ENCODE results near the gene ERP44. TPM values are rescaled to one million over a fixed set of nuclear protein-coding genes. Genes with fewer than 3 reads are reported as not detected.

Gene ERP44
- total RNA-seq, 1 donor from 2014 or later: 27.0 TPM

- Histone ChIP-seq H3K27me3 (ENCODE audit: insufficient read depth, low read length) (no peaks in the 10 kb centered on the region), H3K4me2 (ENCODE audit: low read length) (no peak overlapping the region), H3K36me3 (ENCODE audit: insufficient read depth, low read length) (peaks cover 15% of the 10 kb centered on the region), H3K4me1 (ENCODE audit: insufficient read depth, low read length) (peaks cover 13% of the 10 kb centered on the region), H4K20me1 (ENCODE audit: insufficient read depth, low read length) (no peaks in the 10 kb centered on the region), H3K9ac (ENCODE audit: low read length) (peak overlapping the region; percentile 26), H3K4me3 (ENCODE audit: insufficient read depth, low read depth, low read length) (no peak overlapping the region), H3K79me2 (ENCODE audit: insufficient read depth, low read length) (peaks cover 8% of the 10 kb centered on the region), H3K27ac (ENCODE audit: low read depth, low read length) (peak overlapping the region; percentile 58), H2AFZ (ENCODE audit: low read depth, low read length) (no peak overlapping the region), H3K9me3 (ENCODE audit: insufficient read depth, low read depth, low read length) (no peaks in the 10 kb centered on the region)
- TF ChIP-seq CTCF (IDR thresholded peaks at IDR 0.05; ENCODE audit: insufficient read depth, low read depth, low read length): no peak
- Mint-ChIP-seq H3K4me1 (ENCODE audit: low read depth, unreplicated experiment) (peaks cover 7% of the 10 kb centered on the region), H3K9me3 (ENCODE audit: unreplicated experiment) (no peaks in the 10 kb centered on the region), H3K27ac (ENCODE audit: unreplicated experiment) (no peak overlapping the region), H3K4me3 (ENCODE audit: unreplicated experiment) (no peak overlapping the region), H3K36me3 (ENCODE audit: low read depth, unreplicated experiment) (peaks cover 4% of the 10 kb centered on the region), H3K27me3 (ENCODE audit: low read depth, unreplicated experiment) (no peaks in the 10 kb centered on the region)
- DNase-seq (ENCODE audit: low read depth) (peak; percentile 75), FAIRE-seq (peak; percentile 23)
Measured at GRCh38 chr9:100104314-100104713, 5.5 kb upstream of the ERP44 start.

DNA sequence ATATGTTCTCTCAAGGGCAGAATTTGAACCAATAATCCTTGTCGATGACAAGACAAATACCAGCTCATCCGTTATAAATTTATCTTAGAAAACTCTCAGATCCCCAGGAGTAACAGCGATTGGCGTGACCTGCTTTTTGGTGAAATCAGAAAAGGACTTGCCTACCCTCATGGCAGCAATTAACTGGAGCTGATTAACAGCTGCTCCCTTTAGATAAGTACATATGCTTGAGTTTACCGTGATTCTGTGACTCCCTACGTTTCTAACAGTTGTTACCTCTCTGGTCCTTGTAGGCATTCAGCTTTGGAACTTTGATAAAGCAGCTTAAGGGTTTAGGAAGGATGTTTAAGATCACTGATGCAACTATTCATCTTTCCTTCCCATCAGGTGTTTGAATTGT lies 2.8 kb upstream of the ERP44 start:
- FAIRE-seq: no peak
- Histone ChIP-seq H3K4me3 (ENCODE audit: insufficient read depth, low read depth, low read length) (no peak overlapping the region), H2AFZ (ENCODE audit: low read depth, low read length) (no peak overlapping the region), H3K27ac (ENCODE audit: low read depth, low read length) (no peak overlapping the region), H3K9ac (ENCODE audit: low read length) (no peak overlapping the region), H3K27me3 (ENCODE audit: insufficient read depth, low read length) (no peaks in the 10 kb centered on the region), H3K9me3 (ENCODE audit: insufficient read depth, low read depth, low read length) (no peaks in the 10 kb centered on the region), H3K4me1 (ENCODE audit: insufficient read depth, low read length) (peaks cover 21% of the 10 kb centered on the region), H4K20me1 (ENCODE audit: insufficient read depth, low read length) (peaks cover 17% of the 10 kb centered on the region), H3K36me3 (ENCODE audit: insufficient read depth, low read length) (peaks cover 11% of the 10 kb centered on the region), H3K79me2 (ENCODE audit: insufficient read depth, low read length) (peaks cover 29% of the 10 kb centered on the region), H3K4me2 (ENCODE audit: low read length) (no peak overlapping the region)
- H3K4me1 Mint-ChIP-seq (ENCODE audit: low read depth, unreplicated experiment): peaks cover 9% of the 10 kb centered on the region
- H3K27me3 Mint-ChIP-seq (ENCODE audit: low read depth, unreplicated experiment): no peaks in the 10 kb centered on the region
- TF ChIP-seq EZH2 (IDR thresholded peaks at IDR 0.05; ENCODE audit: insufficient read depth, low read length): no peak
- TF ChIP-seq CTCF (IDR thresholded peaks at IDR 0.05; ENCODE audit: insufficient read depth, low read depth, low read length): no peak
- H3K9me3 Mint-ChIP-seq (ENCODE audit: unreplicated experiment): no peaks in the 10 kb centered on the region
- no peak overlapping the region for H3K27ac Mint-ChIP-seq (ENCODE audit: unreplicated experiment)
- DNase-seq (ENCODE audit: low read depth): no peak
- H3K36me3 Mint-ChIP-seq (ENCODE audit: low read depth, unreplicated experiment): peaks cover 4% of the 10 kb centered on the region
- no peak overlapping the region for H3K4me3 Mint-ChIP-seq (ENCODE audit: unreplicated experiment)

GRCh38 chr9:100100146-100100667 lies 1.4 kb upstream of the ERP44 start:
- no peaks in the 10 kb centered on the region for H3K9me3 Mint-ChIP-seq (ENCODE audit: unreplicated experiment)
- no peak for FAIRE-seq
- H3K27me3 Mint-ChIP-seq (ENCODE audit: low read depth, unreplicated experiment): no peaks in the 10 kb centered on the region
- Histone ChIP-seq H3K79me2 (ENCODE audit: insufficient read depth, low read length) (peaks cover 42% of the 10 kb centered on the region), H3K4me2 (ENCODE audit: low read length) (peak overlapping the region; percentile 98), H3K4me1 (ENCODE audit: insufficient read depth, low read length) (peaks cover 21% of the 10 kb centered on the region), H3K27ac (ENCODE audit: low read depth, low read length) (no peak overlapping the region), H3K9ac (ENCODE audit: low read length) (peak overlapping the region; percentile 90), H2AFZ (ENCODE audit: low read depth, low read length) (peak overlapping the region; percentile 96), H3K36me3 (ENCODE audit: insufficient read depth, low read length) (peaks cover 1% of the 10 kb centered on the region), H3K4me3 (ENCODE audit: insufficient read depth, low read depth, low read length) (peak overlapping the region; percentile 78), H3K9me3 (ENCODE audit: insufficient read depth, low read depth, low read length) (no peaks in the 10 kb centered on the region), H4K20me1 (ENCODE audit: insufficient read depth, low read length) (peaks cover 29% of the 10 kb centered on the region), H3K27me3 (ENCODE audit: insufficient read depth, low read length) (no peaks in the 10 kb centered on the region)
- H3K4me1 Mint-ChIP-seq (ENCODE audit: low read depth, unreplicated experiment): peaks cover 17% of the 10 kb centered on the region
- no peak for DNase-seq (ENCODE audit: low read depth)
- H3K4me3 Mint-ChIP-seq (ENCODE audit: unreplicated experiment): peak overlapping the region; percentile 98
- peaks cover 4% of the 10 kb centered on the region for H3K36me3 Mint-ChIP-seq (ENCODE audit: low read depth, unreplicated experiment)
- no peak for TF ChIP-seq CTCF (IDR thresholded peaks at IDR 0.05; ENCODE audit: insufficient read depth, low read depth, low read length)
- TF ChIP-seq EZH2 (IDR thresholded peaks at IDR 0.05; ENCODE audit: insufficient read depth, low read length): no peak
- peak overlapping the region; percentile 69 for H3K27ac Mint-ChIP-seq (ENCODE audit: unreplicated experiment)

Measured in astrocyte (in vitro differentiated cells and primary cell).